ENCODE measurements around the gene DYNLT4.
"Not testable (repeated sequence)": the region's sequence is repeated elsewhere in the genome, so short reads cannot be mapped to it uniquely, and the experiment has no call there.

The DYNLT4 gene

GRCh38 chr1:44819196-44819607, 12.1 kb upstream of the DYNLT4 start:
- H3K4me3 ChIP-seq (ENCODE audit: extremely low read depth, insufficient read depth, low read length, poor library complexity, severe bottlenecking), result peak overlapping the region; percentile 12

DNA sequence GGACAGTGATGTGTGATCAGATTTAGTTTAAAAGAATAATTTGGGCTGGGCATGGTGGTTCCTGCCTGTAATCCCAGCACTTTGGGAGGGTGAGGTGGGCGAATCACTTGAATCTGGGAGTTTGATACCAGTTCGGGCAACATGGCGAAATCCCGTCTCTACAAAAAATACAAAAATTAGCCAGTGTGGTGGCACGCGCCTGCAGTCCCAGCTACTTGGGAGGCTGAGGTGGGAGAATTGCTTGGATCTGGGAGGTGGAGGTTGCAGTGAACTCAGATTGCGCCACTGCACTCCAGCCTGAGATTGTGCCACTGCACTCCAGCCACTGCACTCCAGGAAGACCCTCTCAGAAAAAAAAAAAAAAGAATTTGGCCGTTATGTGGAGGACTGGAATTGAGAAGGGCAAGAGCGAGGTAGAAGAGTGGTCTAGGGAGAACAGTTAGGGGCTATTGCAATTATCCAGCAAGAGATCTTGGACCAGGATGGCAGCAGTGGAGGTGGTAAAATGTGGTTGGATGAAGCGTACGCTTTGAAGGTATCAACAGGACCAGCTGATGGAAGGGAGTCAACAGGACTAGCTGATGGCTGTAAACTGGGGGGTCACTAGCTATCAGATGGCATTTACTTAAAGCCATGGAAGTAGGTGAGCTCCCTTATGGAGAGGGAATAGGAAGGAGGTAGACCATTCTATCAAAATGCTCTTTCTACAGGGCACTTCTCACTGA, 10.8 kb upstream of the DYNLT4 start:
- H3K4me1 ChIP-seq (ENCODE audit: control insufficient read depth, insufficient read depth, low read length, poor library complexity, severe bottlenecking), result peaks cover 4% of the 10 kb centered on the region
- peaks cover 32% of the 10 kb centered on the region for H3K36me3 ChIP-seq (ENCODE audit: control insufficient read depth, insufficient read depth, low read length)
- H3K27ac ChIP-seq (ENCODE audit: low read depth, low read length, severe bottlenecking), result no peak overlapping the region
- no peak overlapping the region for H3K4me3 ChIP-seq (ENCODE audit: extremely low read depth, insufficient read depth, low read length, poor library complexity, severe bottlenecking)
- 97% methylated on average over 7 to 8 of the region's 11 CpGs for WGBS, 2 experiments (ENCODE audit: insufficient coverage in 2 of 2)
- no peaks in the 10 kb centered on the region for H3K9me3 ChIP-seq (ENCODE audit: control insufficient read depth, low read length)

More at GRCh38 chr1:44819196-44819607, 12.1 kb upstream of the DYNLT4 start:
- Histone ChIP-seq H3K36me3 (ENCODE audit: control insufficient read depth, insufficient read depth, low read length) (peaks cover 21% of the 10 kb centered on the region), H3K27ac (ENCODE audit: low read depth, low read length, severe bottlenecking) (peak overlapping the region; percentile 99), H3K4me1 (ENCODE audit: control insufficient read depth, insufficient read depth, low read length, poor library complexity, severe bottlenecking) (peaks cover 4% of the 10 kb centered on the region), H3K9me3 (ENCODE audit: control insufficient read depth, low read length) (no peaks in the 10 kb centered on the region)
- WGBS, 2 experiments (ENCODE audit: insufficient coverage in 2 of 2), result 28% methylated on average over 9 to 10 of the region's 13 CpGs

DNA sequence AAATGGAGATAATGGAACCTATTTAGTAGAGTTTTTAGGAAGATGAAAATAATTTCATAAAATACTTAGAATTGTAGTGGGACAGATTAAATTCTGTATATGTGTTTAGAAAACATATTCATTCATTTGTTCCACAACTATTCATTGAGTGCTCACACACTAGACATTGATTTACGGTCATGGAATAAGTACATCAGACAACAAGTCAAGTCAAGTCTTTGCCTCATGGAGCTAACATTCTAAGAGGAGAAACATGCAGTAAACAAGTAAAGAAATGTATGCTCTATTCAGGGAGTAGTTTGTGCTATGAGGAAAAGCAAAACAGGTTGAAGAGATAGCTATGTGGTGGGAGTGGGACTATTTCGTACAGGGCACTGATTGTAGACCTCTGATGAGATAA, 10.2 kb upstream of the DYNLT4 start:
- H3K9me3 ChIP-seq (ENCODE audit: control insufficient read depth, low read length), result no peaks in the 10 kb centered on the region
- 93 to 100% methylated on average over 1 of the region's 2 CpGs for WGBS, 2 experiments (ENCODE audit: insufficient coverage in 2 of 2)

DNA sequence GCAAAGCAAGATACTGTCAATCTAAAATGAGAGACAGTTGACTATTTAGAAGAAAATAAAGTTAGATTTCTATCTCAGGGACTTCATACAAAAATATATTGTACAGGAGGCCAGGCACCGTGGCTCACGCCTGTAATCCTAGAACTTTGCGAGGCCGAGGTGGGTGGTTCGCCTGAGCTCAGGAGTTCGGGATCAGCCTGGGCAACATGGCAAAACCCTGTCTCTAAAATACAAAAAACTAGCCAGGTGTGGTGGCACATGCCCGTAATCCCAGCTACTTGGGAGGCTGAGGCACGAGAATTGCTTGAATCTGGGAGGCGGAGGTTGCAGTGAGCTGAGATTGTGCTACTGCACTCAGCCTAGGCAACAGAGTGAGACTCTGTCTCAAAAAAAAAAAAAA, 8.8 kb upstream of the DYNLT4 start:
- H3K27ac ChIP-seq (ENCODE audit: low read depth, low read length, severe bottlenecking); H3K4me3 ChIP-seq (ENCODE audit: extremely low read depth, insufficient read depth, low read length, poor library complexity, severe bottlenecking); H3K9me3 ChIP-seq (ENCODE audit: control insufficient read depth, low read length): not testable (repeated sequence)
- 79 to 89% methylated on average over 6 to 8 of the region's 9 CpGs for WGBS, 2 experiments (ENCODE audit: insufficient coverage in 2 of 2)
- peaks cover 20% of the 10 kb centered on the region for H3K4me1 ChIP-seq (ENCODE audit: control insufficient read depth, insufficient read depth, low read length, poor library complexity, severe bottlenecking)
- H3K36me3 ChIP-seq (ENCODE audit: control insufficient read depth, insufficient read depth, low read length), result peaks cover 33% of the 10 kb centered on the region

More for the DNA sequence above, 10.2 kb upstream of the DYNLT4 start:
- no peak overlapping the region for H3K4me3 ChIP-seq (ENCODE audit: extremely low read depth, insufficient read depth, low read length, poor library complexity, severe bottlenecking)
- no peak overlapping the region for H3K27ac ChIP-seq (ENCODE audit: low read depth, low read length, severe bottlenecking)
- peaks cover 33% of the 10 kb centered on the region for H3K36me3 ChIP-seq (ENCODE audit: control insufficient read depth, insufficient read depth, low read length)
- peaks cover 7% of the 10 kb centered on the region for H3K4me1 ChIP-seq (ENCODE audit: control insufficient read depth, insufficient read depth, low read length, poor library complexity, severe bottlenecking)

GRCh38 chr1:44812822-44813543, 5.8 kb upstream of the DYNLT4 start:
- peaks cover 43% of the 10 kb centered on the region for H3K36me3 ChIP-seq (ENCODE audit: control insufficient read depth, insufficient read depth, low read length)
- H3K27ac ChIP-seq (ENCODE audit: low read depth, low read length, severe bottlenecking), result no peak overlapping the region
- no peak overlapping the region for H3K4me3 ChIP-seq (ENCODE audit: extremely low read depth, insufficient read depth, low read length, poor library complexity, severe bottlenecking)
- H3K4me1 ChIP-seq (ENCODE audit: control insufficient read depth, insufficient read depth, low read length, poor library complexity, severe bottlenecking), result peaks cover 49% of the 10 kb centered on the region
- 94 to 96% methylated on average over 30 to 48 of the region's 48 CpGs for WGBS, 2 experiments (ENCODE audit: insufficient coverage in 2 of 2)
- no peaks in the 10 kb centered on the region for H3K9me3 ChIP-seq (ENCODE audit: control insufficient read depth, low read length)

GRCh38 chr1:44811234-44811633, 4.1 kb upstream of the DYNLT4 start:
- H3K9me3 ChIP-seq (ENCODE audit: control insufficient read depth, low read length), result no peaks in the 10 kb centered on the region
- 81 to 83% methylated on average over 7 to 8 of the region's 8 CpGs for WGBS, 2 experiments (ENCODE audit: insufficient coverage in 2 of 2)
- peak overlapping the region; percentile 91 for H3K27ac ChIP-seq (ENCODE audit: low read depth, low read length, severe bottlenecking)
- H3K36me3 ChIP-seq (ENCODE audit: control insufficient read depth, insufficient read depth, low read length), result peaks cover 46% of the 10 kb centered on the region
- no peak overlapping the region for H3K4me3 ChIP-seq (ENCODE audit: extremely low read depth, insufficient read depth, low read length, poor library complexity, severe bottlenecking)
- H3K4me1 ChIP-seq (ENCODE audit: control insufficient read depth, insufficient read depth, low read length, poor library complexity, severe bottlenecking), result peaks cover 59% of the 10 kb centered on the region

GRCh38 chr1:44810762-44811105, 3.6 kb upstream of the DYNLT4 start:
- H3K4me3 ChIP-seq (ENCODE audit: extremely low read depth, insufficient read depth, low read length, poor library complexity, severe bottlenecking); H3K9me3 ChIP-seq (ENCODE audit: control insufficient read depth, low read length): not testable (repeated sequence)
- peak overlapping the region; percentile 91 for H3K27ac ChIP-seq (ENCODE audit: low read depth, low read length, severe bottlenecking)
- H3K36me3 ChIP-seq (ENCODE audit: control insufficient read depth, insufficient read depth, low read length), result peaks cover 48% of the 10 kb centered on the region
- H3K4me1 ChIP-seq (ENCODE audit: control insufficient read depth, insufficient read depth, low read length, poor library complexity, severe bottlenecking), result peaks cover 64% of the 10 kb centered on the region
- WGBS, 2 experiments (ENCODE audit: insufficient coverage in 2 of 2), result 100% methylated on average over 4 of the region's 4 CpGs

DNA sequence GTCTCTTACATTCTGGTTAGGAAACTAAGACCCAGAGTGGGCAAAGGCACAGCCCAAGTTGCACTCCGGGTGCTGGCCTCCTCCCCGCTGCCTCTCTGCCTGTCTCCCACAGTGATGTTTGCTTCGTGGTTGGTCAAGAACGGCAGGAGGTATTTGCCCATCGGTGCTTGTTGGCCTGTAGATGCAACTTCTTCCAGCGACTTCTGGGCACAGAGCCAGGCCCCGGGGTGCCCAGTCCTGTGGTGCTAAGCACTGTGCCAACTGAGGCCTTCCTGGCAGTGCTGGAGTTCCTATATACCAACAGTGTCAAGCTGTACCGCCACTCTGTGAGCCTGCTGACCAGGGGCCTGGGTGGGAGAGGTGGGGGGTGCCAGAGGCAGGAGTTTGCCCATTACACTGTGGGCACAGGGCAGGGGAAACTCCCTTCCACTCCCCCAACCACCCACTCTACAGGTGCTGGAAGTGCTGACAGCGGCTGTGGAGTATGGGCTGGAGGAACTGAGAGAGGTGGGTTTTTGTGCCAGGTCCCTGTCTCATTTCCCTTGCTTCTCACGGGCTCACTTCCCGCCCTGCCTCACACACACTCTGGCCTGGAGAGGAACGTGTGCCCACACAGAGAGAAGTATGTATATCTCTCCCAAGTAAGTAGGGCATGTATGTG, 3.1 kb upstream of the DYNLT4 start:
- WGBS, 2 experiments (ENCODE audit: insufficient coverage in 2 of 2), result 94% methylated on average over 7 of the region's 12 CpGs
- no peaks in the 10 kb centered on the region for H3K9me3 ChIP-seq (ENCODE audit: control insufficient read depth, low read length)
- H3K36me3 ChIP-seq (ENCODE audit: control insufficient read depth, insufficient read depth, low read length), result peaks cover 48% of the 10 kb centered on the region
- H3K4me1 ChIP-seq (ENCODE audit: control insufficient read depth, insufficient read depth, low read length, poor library complexity, severe bottlenecking), result peaks cover 68% of the 10 kb centered on the region
- H3K27ac ChIP-seq (ENCODE audit: low read depth, low read length, severe bottlenecking), result peak overlapping the region; percentile 100
- no peak overlapping the region for H3K4me3 ChIP-seq (ENCODE audit: extremely low read depth, insufficient read depth, low read length, poor library complexity, severe bottlenecking)

GRCh38 chr1:44808938-44809917, 2.1 kb upstream of the DYNLT4 start:
- Histone ChIP-seq H3K4me1 (ENCODE audit: control insufficient read depth, insufficient read depth, low read length, poor library complexity, severe bottlenecking) (peaks cover 69% of the 10 kb centered on the region), H3K27ac (ENCODE audit: low read depth, low read length, severe bottlenecking) (peak overlapping the region; percentile 100), H3K9me3 (ENCODE audit: control insufficient read depth, low read length) (no peaks in the 10 kb centered on the region), H3K36me3 (ENCODE audit: control insufficient read depth, insufficient read depth, low read length) (peaks cover 48% of the 10 kb centered on the region), H3K4me3 (ENCODE audit: extremely low read depth, insufficient read depth, low read length, poor library complexity, severe bottlenecking) (peak overlapping the region; percentile 32)
- WGBS, 2 experiments (ENCODE audit: insufficient coverage in 2 of 2), result 72 to 82% methylated on average over 3 of the region's 6 CpGs
